Stimulated activated CD8-positive, alpha-beta memory T cell treated with anti-CD3 and anti-CD28 coated beads, Interleukin-15, amount 100 ng/mL, for 1 hour (primary cell): Measurements from ENCODE around the gene DOCK2.
"Not testable (repeated sequence)": the region's sequence is repeated elsewhere in the genome, so short reads cannot be mapped to it uniquely, and the experiment has no call there.

Experiments
- DNase-seq: peaks from one replicate; pipeline ENCODE4 v3.0.0-alpha.2; 2020; ENCODE audit warnings: low read depth

DOCK2 gene

DNA sequence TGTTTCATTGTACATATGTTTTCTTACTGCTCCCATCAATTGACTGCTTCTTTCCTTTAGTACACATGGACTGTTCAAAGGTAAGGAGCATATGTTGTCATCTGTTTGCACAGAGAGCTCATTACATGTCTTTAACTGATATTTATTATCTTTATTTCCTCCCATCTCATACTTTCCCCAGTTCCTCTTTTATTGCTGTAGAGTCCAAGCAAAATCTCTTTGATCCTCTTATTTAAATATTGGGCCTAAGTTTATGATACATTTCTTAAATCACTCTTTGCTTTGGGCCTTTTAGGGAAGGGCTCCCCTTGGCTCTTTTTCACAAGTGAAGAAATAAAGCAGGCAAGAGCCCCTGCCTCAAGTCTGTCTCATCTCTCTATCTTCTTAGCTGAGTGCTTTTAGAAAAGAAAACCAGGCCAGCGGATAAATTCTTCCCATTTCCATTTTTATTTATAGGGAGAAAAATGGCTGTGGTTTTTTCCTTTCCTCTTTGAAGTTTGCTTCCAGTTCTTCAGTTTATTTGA, 152.4 kb downstream of the DOCK2 start:
- no peak for DNase-seq

DNA sequence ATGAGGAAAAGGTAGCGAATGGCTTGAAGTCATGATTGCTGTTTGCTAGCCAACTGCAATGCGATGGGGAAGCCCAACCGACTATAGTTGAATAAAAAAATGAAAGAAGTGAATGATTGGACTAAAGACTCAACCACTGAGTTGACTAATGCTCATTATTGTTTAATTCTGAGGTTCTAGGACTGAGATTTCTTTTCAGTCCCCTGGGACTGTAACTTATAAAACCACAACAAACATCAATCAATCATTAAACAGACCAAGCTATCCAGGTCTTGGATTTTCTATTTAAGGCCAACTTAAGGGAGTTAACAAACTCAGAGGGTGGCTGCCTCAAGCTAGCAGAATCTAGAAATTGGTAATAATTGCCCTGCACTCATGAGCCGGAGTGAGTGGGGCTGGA, 154.2 kb downstream of the DOCK2 start:
- no peak for DNase-seq

DNA sequence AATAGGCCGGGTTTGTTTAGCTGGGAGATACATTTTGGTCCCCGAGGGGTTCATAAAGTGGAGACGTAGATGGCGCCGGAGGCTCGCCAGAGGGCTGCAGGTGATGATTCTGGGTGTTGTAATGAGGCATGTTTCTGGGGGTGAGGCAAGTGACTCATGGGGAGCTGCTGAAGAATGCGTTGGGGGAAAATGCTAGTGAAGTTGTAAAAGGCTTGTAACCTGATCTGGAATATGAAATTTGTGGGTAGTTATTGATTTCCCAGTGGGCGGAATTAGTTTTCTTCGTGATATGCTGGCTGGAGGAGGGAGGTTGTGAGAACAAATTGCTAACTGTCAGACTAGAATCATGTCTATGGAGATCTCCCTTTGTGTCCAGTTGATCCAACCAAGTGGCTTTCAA, 158.3 kb downstream of the DOCK2 start:
- no peak for DNase-seq

DNA sequence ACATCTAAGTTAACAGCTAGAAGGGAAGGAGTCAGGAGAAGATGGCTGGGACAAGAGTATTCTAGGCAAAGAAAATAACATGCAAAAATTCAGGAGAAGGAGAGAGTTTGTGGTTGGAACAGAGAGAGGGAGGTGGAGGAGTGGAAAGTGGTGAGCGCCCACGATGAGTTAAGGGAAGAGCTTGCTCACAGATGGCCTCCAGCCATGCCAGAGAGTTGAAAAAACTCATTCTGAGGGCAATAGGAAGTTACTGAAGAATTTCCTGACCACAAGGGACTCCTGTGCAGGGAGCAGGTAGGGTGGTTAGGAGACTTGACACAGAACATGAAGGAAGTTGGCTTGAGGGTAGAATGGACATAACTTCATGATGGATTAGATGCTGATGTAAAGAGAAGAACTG, 159.7 kb downstream of the DOCK2 start:
- DNase-seq: no peak

DNA sequence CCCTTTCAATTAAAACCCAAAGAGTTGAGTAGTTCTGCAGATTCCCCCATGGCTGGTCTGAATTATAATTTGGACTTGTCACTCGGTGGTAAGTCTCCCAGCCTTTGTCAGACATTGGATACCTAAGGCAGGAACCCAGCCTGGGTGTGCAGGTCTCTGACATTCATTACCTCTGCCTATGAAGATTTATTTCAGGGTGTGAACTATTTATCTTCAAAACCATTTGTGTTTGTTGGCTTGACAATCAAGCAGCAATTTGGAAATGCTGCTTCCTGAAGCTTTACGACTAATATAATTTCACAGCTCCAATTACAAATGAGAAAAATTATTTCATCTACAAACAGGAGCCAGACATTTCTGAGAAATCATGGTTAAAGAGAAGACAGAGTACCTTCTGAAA, 160.5 kb downstream of the DOCK2 start:
- no peak for DNase-seq

DNA sequence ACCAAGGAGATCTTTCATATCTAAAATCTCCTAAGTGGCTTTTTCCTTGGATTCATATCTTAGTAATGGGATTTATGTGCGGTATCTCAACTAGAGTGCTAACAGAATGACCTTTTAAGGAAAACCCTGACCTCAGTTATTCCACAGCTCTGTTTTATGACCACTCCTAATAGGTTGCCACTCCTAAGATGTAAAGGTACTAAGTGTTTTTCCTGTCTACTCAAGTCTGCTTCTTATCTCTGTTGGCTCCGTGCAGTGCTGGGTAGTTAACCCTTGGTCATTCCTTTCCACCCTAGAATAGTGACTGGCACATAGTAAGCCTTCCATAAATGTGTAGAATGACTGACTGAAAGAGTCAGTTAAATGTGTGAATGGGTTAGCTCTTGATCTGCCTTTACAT, 161.4 kb downstream of the DOCK2 start:
- no peak for DNase-seq

DNA sequence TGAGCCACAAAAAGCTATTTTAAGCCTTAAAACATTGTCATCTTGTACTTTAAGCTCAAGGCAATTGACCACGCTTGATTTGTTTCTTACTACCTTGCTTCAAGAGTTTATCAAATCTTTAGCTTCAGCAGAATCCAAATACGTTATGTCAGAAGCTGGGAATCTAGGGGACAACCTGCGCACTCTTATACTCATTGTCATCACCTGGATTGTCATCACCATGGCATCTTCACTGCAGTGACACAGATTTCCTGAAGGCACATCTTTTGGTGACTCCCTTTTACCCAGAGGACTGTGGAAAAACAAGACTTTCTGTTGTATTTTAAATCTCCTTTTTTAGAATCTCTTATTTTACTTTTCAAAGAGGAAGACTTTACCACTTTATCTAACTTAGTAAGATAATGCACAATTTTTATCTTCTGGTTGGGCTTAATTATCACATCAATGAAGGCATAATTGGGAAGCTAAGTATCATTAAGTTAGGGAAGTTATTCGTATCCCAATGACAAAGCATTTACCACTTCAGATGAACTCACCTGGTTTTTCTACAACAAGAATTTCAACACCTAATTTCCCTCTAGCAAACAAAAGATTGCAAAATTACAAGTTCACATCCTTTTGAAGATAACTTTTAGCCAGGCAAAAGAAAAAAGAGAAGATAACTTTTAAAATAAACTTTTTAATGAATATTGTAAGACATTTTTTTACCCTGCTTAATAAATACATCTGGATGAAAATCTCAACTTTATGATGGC, 162.0 kb downstream of the DOCK2 start:
- DNase-seq: no peak

DNA sequence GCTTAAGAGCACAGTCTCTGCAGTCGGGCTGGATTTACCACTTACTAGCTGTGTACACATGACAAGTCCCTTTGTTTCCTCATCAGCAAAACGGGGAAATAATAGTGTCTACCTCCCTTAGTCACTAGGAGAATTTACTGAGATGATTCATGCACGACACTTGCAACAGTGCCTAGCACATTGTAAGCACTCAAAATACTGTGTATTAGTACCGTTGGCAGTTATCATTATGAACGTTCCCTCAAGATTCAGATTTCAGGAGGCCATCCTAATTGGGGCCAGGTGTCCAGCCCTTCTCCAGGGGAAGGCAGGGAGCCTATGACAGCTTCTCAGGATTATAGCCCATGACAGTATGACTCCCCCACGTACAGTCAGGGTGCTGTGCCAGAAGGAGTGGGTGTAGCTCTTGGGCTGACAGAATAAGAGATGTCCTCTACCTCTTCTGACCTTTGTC, 164.3 kb downstream of the DOCK2 start:
- DNase-seq: no peak

DNA sequence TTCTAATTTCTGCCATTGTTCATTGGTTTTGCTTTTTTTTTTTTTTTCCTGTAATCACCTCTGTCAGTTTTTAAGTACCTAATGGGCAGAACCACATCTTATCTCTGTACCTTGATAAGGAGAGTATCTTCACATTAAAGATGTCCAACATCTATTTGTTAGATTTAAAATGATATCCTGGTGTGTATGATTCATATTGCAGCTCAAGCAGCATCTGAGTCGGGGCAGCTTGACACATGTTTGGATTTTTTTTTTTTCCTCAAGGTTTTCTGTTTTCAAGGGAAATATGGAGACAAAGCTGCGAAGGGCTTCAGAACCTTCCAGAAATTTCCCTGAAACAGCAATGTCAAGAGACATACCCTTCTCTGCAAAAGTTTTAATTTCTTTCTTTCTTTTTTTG, 164.7 kb downstream of the DOCK2 start:
- DNase-seq: no peak

DNA sequence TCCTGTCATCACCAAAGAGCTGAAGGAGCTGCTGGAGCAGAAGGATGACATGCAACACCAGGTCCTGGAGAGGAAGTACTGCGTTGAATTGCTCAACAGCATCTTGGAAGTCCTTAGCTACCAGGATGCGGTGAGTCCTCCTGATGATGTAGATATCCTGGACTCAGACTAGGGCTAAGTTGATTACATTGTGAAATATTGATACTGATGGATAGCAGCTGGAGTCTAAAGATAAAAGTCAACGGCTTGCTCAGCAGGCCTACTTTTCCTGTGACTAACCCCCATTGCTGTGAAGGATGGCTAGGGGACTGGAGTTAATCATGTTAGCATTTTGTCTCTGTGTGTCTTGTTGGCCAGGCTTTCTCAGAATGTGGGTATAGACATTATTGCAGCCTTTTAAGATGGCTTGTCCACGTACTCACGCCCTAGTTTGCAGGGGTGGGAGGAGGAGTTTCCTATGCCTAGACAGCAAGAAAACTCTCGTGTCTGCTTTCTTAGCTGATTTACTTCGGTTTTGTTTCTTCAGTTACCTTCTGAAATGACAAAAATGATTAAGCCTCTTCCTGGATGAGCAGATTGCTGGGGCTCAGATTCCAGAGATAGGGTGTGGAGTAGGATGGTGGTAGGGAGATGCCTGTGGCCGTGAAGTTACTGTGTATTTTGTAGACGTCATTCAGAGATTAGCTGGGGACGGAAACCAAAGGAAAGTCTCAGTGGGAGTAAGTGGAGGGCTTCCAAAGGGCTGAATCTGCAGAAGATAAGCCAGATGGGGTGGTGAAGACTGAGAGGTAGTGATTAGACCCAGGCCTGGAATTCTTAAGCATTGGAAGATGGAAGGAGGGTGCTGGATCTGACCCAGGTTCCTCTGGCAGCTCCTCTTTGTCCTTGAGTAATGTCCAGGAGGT, 166.3 kb downstream of the DOCK2 start:
- DNase-seq: no peak

DNA sequence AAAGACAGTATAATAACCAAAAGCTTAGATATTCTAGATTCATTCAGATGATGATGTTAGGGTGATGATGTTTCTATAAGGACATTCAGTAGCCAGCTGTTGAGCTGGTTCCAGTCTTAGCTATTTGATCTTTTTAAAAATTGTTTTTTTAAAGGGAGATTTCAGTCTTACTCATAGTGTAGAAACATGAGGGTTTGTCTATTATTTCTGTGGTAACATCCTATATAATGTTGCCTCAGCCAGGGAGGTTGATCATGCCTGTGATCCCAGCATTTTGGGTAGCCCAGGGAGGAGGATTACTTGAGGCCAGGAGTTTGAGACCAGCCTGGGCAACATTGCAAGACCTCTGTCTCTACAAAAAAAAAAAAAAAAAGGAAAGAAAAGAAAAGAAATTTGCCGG, 167.8 kb downstream of the DOCK2 start:
- no peak for DNase-seq

DNA sequence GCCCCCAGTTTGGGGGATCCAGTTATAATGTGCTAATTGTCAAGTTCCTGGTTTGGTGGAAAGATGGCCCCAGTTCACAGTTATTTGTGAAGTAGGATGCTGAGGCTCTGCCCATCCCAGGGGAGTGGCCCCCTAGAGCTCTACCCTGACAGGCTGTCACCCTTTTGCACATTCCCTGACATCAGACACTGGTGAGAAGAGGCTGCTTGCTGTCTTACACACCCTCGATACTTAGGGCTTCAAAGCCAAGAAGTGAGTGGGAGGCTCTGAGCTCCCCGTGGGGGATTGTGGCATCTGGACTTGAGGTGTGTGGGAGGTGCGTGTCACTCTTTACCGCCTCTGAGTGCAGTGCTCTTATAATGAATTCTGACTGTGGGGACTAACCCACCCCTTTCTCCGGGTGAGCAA, 168.5 kb downstream of the DOCK2 start:
- DNase-seq: no peak

DNA sequence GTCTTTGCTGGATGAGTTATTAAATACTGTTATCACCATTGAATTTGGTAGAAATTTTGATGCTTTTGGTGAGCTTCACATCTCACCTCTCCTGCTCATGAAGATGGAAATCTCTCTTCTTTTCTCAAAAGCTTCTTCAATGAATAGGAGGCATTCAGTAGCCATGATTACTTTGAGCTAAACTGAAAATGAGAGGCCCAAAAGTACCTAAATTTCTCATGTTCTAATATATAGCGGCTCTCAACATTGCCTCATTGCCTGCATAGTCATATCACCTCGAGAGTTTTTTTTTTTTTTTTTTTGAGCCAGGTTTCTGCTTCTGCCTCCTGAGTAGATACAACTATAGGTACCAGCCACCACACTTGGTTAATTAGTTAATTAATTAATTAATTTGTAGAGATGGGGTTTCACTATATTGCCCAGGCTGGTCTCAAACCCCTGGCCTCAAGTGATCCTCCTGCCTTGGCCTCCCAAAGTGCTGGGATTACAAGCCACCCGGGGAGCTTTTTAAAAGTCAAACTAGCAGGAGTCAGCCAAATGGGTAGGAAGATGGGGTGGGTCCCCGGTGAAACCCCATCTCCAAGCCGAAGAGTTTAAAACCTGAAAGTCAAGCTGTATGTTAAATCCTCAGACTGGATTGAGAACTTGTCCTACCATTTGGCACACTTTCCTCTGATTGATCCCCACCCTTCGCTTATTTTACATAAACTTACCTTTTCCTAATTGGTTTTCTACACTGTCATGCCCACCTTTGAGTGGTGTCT, 169.0 kb downstream of the DOCK2 start:
- DNase-seq: no peak

DNA sequence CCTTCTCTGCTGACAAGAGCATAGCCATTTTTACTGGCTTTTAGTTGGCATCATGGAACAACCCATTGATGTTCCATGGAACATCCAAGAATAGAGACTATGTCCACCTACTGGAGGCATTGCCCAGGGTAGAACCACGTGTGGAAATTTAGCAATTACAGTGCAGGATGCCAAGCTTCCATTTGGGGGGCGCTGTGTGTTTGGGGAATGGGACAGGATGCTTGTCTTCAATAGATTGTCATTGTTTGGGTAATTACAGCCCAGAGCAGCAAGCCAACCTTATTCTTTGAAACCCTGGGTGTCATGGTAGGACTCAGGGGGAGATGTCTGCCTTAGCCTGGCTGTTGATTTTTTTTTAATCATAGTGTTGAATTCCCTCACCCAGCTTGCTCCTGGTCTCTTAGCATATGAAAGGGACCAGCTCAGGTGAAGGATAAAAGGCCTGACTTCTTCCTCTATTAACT, 171.1 kb downstream of the DOCK2 start:
- no peak for DNase-seq

DNA sequence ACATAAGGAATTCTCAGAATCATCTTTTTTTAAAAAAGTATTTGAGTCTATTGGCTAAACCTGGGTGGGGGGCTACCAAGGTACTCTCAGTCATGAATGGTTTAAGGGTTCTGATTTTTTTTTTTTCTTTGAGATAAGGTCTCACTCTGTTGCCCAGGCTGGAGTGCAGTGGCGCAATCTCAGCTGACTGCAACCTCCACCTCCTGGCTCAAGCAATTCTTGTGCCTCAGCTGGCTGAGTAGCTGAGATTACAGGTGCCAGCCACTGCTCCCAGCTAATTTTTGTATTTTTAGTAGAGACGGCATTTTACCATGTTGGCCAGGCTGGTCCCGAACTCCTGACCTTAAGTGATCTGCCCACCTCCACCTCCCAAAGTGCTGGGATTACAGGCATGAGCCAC, 171.8 kb downstream of the DOCK2 start:
- DNase-seq: not testable (repeated sequence)

DNA sequence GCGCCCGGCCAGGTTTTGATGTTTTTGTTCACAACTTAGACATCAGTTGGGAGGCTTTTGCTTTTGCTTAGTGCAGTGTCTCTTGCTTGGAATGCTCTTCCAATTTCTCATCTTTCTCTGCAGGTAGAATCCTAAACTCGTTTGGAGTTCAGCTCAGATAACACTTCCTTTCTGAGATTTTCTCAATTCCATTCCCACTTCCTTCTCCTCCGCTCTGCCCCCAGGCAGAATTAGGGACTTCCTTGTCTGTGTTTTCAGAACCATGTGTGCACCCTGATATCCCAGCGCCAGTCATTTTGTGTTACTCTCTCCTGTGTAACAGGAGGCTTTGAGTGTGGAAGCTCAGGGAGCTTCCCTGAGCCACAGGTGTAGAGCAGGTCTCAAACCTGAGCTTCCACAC, 172.2 kb downstream of the DOCK2 start:
- no peak for DNase-seq

DNA sequence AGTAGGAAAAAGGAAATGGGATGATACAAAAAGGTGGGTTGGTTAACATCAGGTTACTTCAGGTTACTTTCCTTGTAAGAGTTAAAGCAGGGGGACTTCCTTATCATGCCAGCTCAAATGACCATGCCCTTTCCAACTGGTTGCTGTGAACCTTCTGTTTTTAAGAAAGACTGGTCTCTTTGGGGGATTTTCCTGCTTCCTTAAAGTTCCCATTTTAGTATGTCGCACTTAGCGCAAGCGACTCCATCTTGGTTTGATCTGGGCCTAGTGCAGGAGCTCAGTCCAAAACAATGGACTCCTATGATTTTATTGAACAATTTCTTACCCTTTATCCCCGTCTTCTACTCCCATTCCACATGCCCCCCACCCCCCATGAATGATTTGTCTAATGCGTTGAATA, 173.4 kb downstream of the DOCK2 start:
- DNase-seq: no peak

DNA sequence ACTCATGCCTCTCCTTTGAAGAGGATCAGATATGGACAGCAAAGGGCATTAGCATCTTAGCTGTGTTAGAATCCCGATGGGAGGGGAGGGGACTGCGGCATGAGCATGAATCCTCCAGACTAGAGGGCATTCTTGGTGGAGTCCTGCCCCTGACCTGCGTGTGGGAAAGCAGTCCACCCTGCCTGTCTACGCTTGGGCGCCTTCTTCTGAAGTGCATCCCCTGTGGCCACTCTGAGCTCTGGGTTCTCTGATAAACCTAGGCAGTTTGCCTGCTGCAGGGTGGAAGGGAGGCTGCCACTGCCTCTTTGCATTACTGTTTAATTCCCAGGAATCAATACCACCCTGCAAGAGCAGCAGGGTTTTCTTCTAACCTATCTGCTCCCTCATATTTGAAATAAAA, 173.9 kb downstream of the DOCK2 start:
- no peak for DNase-seq

DNA sequence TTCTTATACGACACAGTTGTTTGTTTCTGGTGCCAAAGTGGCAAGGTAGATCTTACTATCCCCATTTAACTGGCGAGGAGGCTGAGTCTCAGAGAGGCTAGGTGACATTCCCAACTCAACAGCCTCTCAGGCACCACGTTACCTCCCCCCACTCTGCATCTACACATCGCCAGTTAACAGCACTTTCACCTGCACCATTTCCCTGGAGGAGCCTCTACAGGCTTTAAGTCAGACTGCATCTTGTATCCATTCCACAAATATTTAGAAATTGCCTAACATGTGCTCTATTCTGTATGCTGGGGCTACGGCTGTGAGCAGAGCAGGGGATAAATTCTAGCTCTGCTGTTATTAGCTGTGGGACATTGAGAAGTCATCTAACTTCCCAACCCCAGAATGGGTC, 174.6 kb downstream of the DOCK2 start:
- DNase-seq: no peak

DNA sequence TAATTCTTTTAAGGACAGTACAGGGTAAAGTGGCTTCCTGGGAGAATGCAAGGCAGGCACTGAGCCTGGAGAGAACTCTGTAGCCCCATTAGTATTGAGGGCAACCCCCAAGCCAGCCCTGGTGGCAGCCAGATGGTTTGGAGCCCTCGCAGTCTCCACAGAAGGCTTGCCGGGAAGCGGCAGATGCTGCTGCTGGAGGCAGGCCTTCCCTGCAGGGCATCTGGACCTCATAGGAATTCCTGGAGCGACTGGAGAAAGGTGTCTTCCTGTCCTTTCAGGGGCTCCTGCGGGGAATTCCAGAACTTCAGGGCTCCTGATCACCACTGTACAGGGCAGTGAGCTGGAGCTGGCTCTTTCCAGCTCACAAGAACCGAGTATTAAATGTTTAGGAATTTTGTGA, 175.7 kb downstream of the DOCK2 start:
- DNase-seq: no peak

DNA sequence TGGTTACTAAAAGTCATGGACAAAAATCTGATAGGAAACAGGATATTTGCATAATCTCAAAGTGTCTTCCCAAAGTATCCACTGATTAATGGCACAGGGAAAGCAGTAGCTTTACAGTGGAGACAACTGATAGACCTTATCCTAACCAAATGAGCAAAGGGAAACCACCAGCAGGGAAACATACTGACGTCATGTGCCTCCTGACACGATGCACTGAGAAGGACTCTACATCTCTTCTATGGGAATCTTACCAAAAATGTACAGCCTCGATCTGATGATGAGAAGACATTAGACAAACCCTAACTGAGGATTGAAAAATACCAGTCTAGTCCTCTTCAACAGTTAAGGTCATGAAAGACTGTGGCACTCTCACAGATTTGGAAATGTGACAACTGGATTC, 177.0 kb downstream of the DOCK2 start:
- DNase-seq: no peak

DNA sequence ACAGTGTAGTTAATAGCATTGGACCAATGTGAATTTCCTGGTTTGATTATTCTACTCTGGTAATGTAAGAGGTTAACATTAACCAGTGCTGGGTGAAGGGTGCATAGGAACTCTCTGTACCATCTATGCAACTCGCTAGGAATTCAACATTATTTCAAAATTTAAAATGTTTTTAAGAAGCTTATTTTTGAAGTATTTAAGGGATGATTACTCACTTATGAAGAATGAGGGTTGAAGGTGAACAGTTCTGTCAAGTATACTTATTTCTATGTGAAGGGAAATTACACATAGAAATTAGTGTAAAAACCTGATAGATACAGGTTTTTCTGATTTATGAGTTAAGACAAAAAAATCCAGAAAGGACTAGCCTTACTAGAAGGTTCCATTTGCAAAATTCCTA, 177.4 kb downstream of the DOCK2 start:
- DNase-seq: no peak
